Measurements from ENCODE around the gene FAM20C. TPM values are rescaled to one million over a fixed set of nuclear protein-coding genes. Genes with fewer than 3 reads are reported as not detected.

FAM20C gene
- total and polyA plus RNA-seq, 9 donors, result 24.0 to 43.0 (median 37.2) TPM

GRCh38 chr7:184294-185264 lies 7.8 kb upstream of the FAM20C start:
- Histone ChIP-seq H3K36me3 (ENCODE audit: control insufficient read depth, insufficient read depth, low read length) (no peaks in the 10 kb centered on the region), H3K27me3 (ENCODE audit: control insufficient read depth, insufficient read depth, low read length) (peaks cover 4% of the 10 kb centered on the region), H3K27ac (ENCODE audit: low read length) (peak overlapping the region; percentile 42), H3K4me3 (ENCODE audit: low read length) (no peak overlapping the region), H3K4me1 (ENCODE audit: control insufficient read depth, insufficient read depth, low read length) (peaks cover 50% of the 10 kb centered on the region), H3K9me3 (replicated peaks; ENCODE audit: control insufficient read depth, low read depth, low read length) (no peaks in the 10 kb centered on the region)
- WGBS (ENCODE audit: insufficient coverage), result 53% methylated on average over 20 of the region's 27 CpGs
- DNase-seq, result peak; percentile 69

GRCh38 chr7:186516-187113 lies 5.8 kb upstream of the FAM20C start:
- Histone ChIP-seq H3K27ac (ENCODE audit: low read length) (no peak overlapping the region), H3K27me3 (ENCODE audit: control insufficient read depth, insufficient read depth, low read length) (peaks cover 6% of the 10 kb centered on the region), H3K4me1 (ENCODE audit: control insufficient read depth, insufficient read depth, low read length) (peaks cover 55% of the 10 kb centered on the region), H3K9me3 (replicated peaks; ENCODE audit: control insufficient read depth, low read depth, low read length) (no peaks in the 10 kb centered on the region), H3K36me3 (ENCODE audit: control insufficient read depth, insufficient read depth, low read length) (no peaks in the 10 kb centered on the region), H3K4me3 (ENCODE audit: low read length) (no peak overlapping the region)
- DNase-seq, result no peak
- WGBS (ENCODE audit: insufficient coverage), result 81% methylated on average over 21 of the region's 26 CpGs

- Histone ChIP-seq H3K36me3 (ENCODE audit: control insufficient read depth, insufficient read depth, low read length) (no peaks in the 10 kb centered on the region), H3K27me3 (ENCODE audit: control insufficient read depth, insufficient read depth, low read length) (peaks cover 6% of the 10 kb centered on the region), H3K4me3 (ENCODE audit: low read length) (no peak overlapping the region), H3K27ac (ENCODE audit: low read length) (no peak overlapping the region), H3K9me3 (replicated peaks; ENCODE audit: control insufficient read depth, low read depth, low read length) (no peaks in the 10 kb centered on the region), H3K4me1 (ENCODE audit: control insufficient read depth, insufficient read depth, low read length) (peaks cover 56% of the 10 kb centered on the region)
- no peak for DNase-seq
- 75% methylated on average over 27 of the region's 28 CpGs for WGBS (ENCODE audit: insufficient coverage)
Measured at GRCh38 chr7:187227-187927, 5.0 kb upstream of the FAM20C start.

GRCh38 chr7:188174-188573 lies 4.2 kb upstream of the FAM20C start:
- 85% methylated on average over 11 of the region's 11 CpGs for WGBS (ENCODE audit: insufficient coverage)
- no peak for DNase-seq
- no peaks in the 10 kb centered on the region for H3K9me3 ChIP-seq (replicated peaks; ENCODE audit: control insufficient read depth, low read depth, low read length)
- H3K36me3 ChIP-seq (ENCODE audit: control insufficient read depth, insufficient read depth, low read length), result no peaks in the 10 kb centered on the region
- peaks cover 56% of the 10 kb centered on the region for H3K4me1 ChIP-seq (ENCODE audit: control insufficient read depth, insufficient read depth, low read length)
- H3K27me3 ChIP-seq (ENCODE audit: control insufficient read depth, insufficient read depth, low read length), result peaks cover 3% of the 10 kb centered on the region
- no peak overlapping the region for H3K4me3 ChIP-seq (ENCODE audit: low read length)
- H3K27ac ChIP-seq (ENCODE audit: low read length), result no peak overlapping the region

- no peak overlapping the region for H3K4me3 ChIP-seq (ENCODE audit: low read length)
- no peaks in the 10 kb centered on the region for H3K9me3 ChIP-seq (replicated peaks; ENCODE audit: control insufficient read depth, low read depth, low read length)
- H3K27me3 ChIP-seq (ENCODE audit: control insufficient read depth, insufficient read depth, low read length), result peaks cover 2% of the 10 kb centered on the region
- H3K27ac ChIP-seq (ENCODE audit: low read length), result no peak overlapping the region
- no peak for DNase-seq
- WGBS (ENCODE audit: insufficient coverage), result 56% methylated on average over 20 of the region's 24 CpGs
- H3K36me3 ChIP-seq (ENCODE audit: control insufficient read depth, insufficient read depth, low read length), result no peaks in the 10 kb centered on the region
- H3K4me1 ChIP-seq (ENCODE audit: control insufficient read depth, insufficient read depth, low read length), result peaks cover 57% of the 10 kb centered on the region
Measured at GRCh38 chr7:188727-189500, 3.5 kb upstream of the FAM20C start.

GRCh38 chr7:189719-190118 lies 2.7 kb upstream of the FAM20C start:
- H3K4me1 ChIP-seq (ENCODE audit: control insufficient read depth, insufficient read depth, low read length), result peaks cover 57% of the 10 kb centered on the region
- WGBS (ENCODE audit: insufficient coverage), result 86% methylated on average over 4 of the region's 4 CpGs
- no peak overlapping the region for H3K4me3 ChIP-seq (ENCODE audit: low read length)
- H3K9me3 ChIP-seq (replicated peaks; ENCODE audit: control insufficient read depth, low read depth, low read length), result no peaks in the 10 kb centered on the region
- peaks cover 2% of the 10 kb centered on the region for H3K27me3 ChIP-seq (ENCODE audit: control insufficient read depth, insufficient read depth, low read length)
- H3K27ac ChIP-seq (ENCODE audit: low read length), result no peak overlapping the region
- no peaks in the 10 kb centered on the region for H3K36me3 ChIP-seq (ENCODE audit: control insufficient read depth, insufficient read depth, low read length)
- DNase-seq, result no peak

GRCh38 chr7:190196-190595 lies 2.2 kb upstream of the FAM20C start:
- Histone ChIP-seq H3K27me3 (ENCODE audit: control insufficient read depth, insufficient read depth, low read length) (peaks cover 2% of the 10 kb centered on the region), H3K4me1 (ENCODE audit: control insufficient read depth, insufficient read depth, low read length) (peaks cover 57% of the 10 kb centered on the region), H3K4me3 (ENCODE audit: low read length) (no peak overlapping the region), H3K9me3 (replicated peaks; ENCODE audit: control insufficient read depth, low read depth, low read length) (no peaks in the 10 kb centered on the region), H3K36me3 (ENCODE audit: control insufficient read depth, insufficient read depth, low read length) (peaks cover 2% of the 10 kb centered on the region), H3K27ac (ENCODE audit: low read length) (no peak overlapping the region)
- no peak for DNase-seq
- 64% methylated on average over 15 of the region's 21 CpGs for WGBS (ENCODE audit: insufficient coverage)

GRCh38 chr7:191105-191980 lies 1.0 kb upstream of the FAM20C start:
- H3K27ac ChIP-seq (ENCODE audit: low read length), result peak overlapping the region; percentile 16
- H3K27me3 ChIP-seq (ENCODE audit: control insufficient read depth, insufficient read depth, low read length), result peaks cover 2% of the 10 kb centered on the region
- WGBS (ENCODE audit: insufficient coverage), result 13% methylated on average over 11 of the region's 34 CpGs
- peak; percentile 85 for DNase-seq
- H3K36me3 ChIP-seq (ENCODE audit: control insufficient read depth, insufficient read depth, low read length), result peaks cover 14% of the 10 kb centered on the region
- H3K4me1 ChIP-seq (ENCODE audit: control insufficient read depth, insufficient read depth, low read length), result peaks cover 66% of the 10 kb centered on the region
- H3K9me3 ChIP-seq (replicated peaks; ENCODE audit: control insufficient read depth, low read depth, low read length), result no peaks in the 10 kb centered on the region
- peak overlapping the region; percentile 46 for H3K4me3 ChIP-seq (ENCODE audit: low read length)

All from muscle of leg (tissue), 11 donors.